ENCODE data around the gene NTMT1.

- TF ChIP-seq CTCF (IDR thresholded peaks at IDR 0.05) (no peak), POLR2A (IDR thresholded peaks at IDR 0.05) (no peak), EP300 (IDR thresholded peaks at IDR 0.05) (no peak)
Measured at GRCh38 chr9:129623331-129623730, 2.6 kb upstream of the NTMT1 start.
